ENCODE results near the gene RAB3B.

The RAB3B gene

GRCh38 chr1:51955797-51956527 is 34.5 kb downstream of the RAB3B start:
- peak; percentile 95 for DNase-seq

GRCh38 chr1:51954783-51955182 is 35.7 kb downstream of the RAB3B start:
- DNase-seq = no peak

GRCh38 chr1:51953079-51953478 is 37.4 kb downstream of the RAB3B start:
- DNase-seq = peak; percentile 92

GRCh38 chr1:51952638-51953037 is 37.9 kb downstream of the RAB3B start:
- DNase-seq = no peak

GRCh38 chr1:51950701-51951100 is 39.8 kb downstream of the RAB3B start:
- DNase-seq = peak; percentile 44

GRCh38 chr1:51949014-51949702 is 41.3 kb downstream of the RAB3B start:
- DNase-seq = no peak

- DNase-seq = no peak
Observed at GRCh38 chr1:51948491-51948915, 42.0 kb downstream of the RAB3B start.

GRCh38 chr1:51946300-51946699 is 44.2 kb downstream of the RAB3B start:
- DNase-seq = no peak

- DNase-seq = no peak
Observed at GRCh38 chr1:51945591-51945990, 44.9 kb downstream of the RAB3B start.

- no peak for DNase-seq
Observed at GRCh38 chr1:51942281-51942680, 48.2 kb downstream of the RAB3B start.

- DNase-seq = no peak
Observed at GRCh38 chr1:51941528-51941927, 49.0 kb downstream of the RAB3B start.

- no peak for DNase-seq
Observed at GRCh38 chr1:51937112-51937511, 53.4 kb downstream of the RAB3B start.

GRCh38 chr1:51936531-51936930 is 54.0 kb downstream of the RAB3B start:
- DNase-seq = no peak

GRCh38 chr1:51933344-51933743 is 57.2 kb downstream of the RAB3B start:
- DNase-seq = no peak

- no peak for DNase-seq
Observed at GRCh38 chr1:51930329-51930728, 60.2 kb downstream of the RAB3B start.

GRCh38 chr1:51928896-51929295 is 61.6 kb downstream of the RAB3B start:
- no peak for DNase-seq

GRCh38 chr1:51927029-51927428 is 63.5 kb downstream of the RAB3B start:
- no peak for DNase-seq

- DNase-seq = no peak
Observed at GRCh38 chr1:51926171-51926812, 64.2 kb downstream of the RAB3B start.

GRCh38 chr1:51924455-51924854 is 66.0 kb downstream of the RAB3B start:
- DNase-seq = no peak

- no peak for DNase-seq
Observed at GRCh38 chr1:51922040-51922439, 68.5 kb downstream of the RAB3B start.

GRCh38 chr1:51920130-51920529 is 70.4 kb downstream of the RAB3B start:
- DNase-seq = no peak

- DNase-seq = no peak
Observed at GRCh38 chr1:51919684-51920083, 70.8 kb downstream of the RAB3B start.

- no peak for DNase-seq
Observed at GRCh38 chr1:51916587-51917405, 73.7 kb downstream of the RAB3B start.
